Heart left ventricle (tissue), 16 donors: Measurements from ENCODE around the gene DDC. TPM values are rescaled to one million over a fixed set of nuclear protein-coding genes. Genes with fewer than 3 reads are reported as not detected.
"Not testable (repeated sequence)": the region's sequence is repeated elsewhere in the genome, so short reads cannot be mapped to it uniquely, and the experiment has no call there.

Source experiments
- ATAC-seq, 4 donors: fragments of 200-7000 bp; cut with Tn5 transposase; one replicate each; pipeline ENCODE4 v1.9.1; 2020 to 2022; ENCODE audit warnings: moderate library complexity in 4 of 4, mild to moderate bottlenecking in 3 of 4, moderate number of reproducible peaks in 1 of 4
- DNase-seq, 5 donors: peaks; one replicate each; pipeline ENCODE4 v3.0.0-alpha.2; 2020
- H3K27ac ChIP-seq, 12 donors: fragments of 200-600 bp; sonication (generic) in 4 of 12; one replicate each; pipeline versions ENCODE4 v1.5.0 to v1.8.0; 2016 to 2022; ENCODE audit warnings: mild to moderate bottlenecking in 2 of 12
- H3K27me3 ChIP-seq, 9 donors: fragments of 200-600 bp; sonication (generic) in 2 of 9; one replicate each; pipeline versions ENCODE4 v1.5.1 to v1.8.0; 2016 to 2022; ENCODE audit warnings: mild to moderate bottlenecking in 3 of 9
- H3K36me3 ChIP-seq, 9 donors: fragments of 200-600 bp; sonication (generic) in 2 of 9; one replicate each; pipeline versions ENCODE4 v1.5.0 to v1.8.0; 2018 to 2022; ENCODE audit warnings: mild to moderate bottlenecking in 2 of 9
- H3K4me1 ChIP-seq, 12 donors: fragments of 200-600 bp; sonication (generic) in 4 of 12; one replicate each; pipeline versions ENCODE4 v1.5.0 to v1.8.0; 2016 to 2022; ENCODE audit warnings: mild to moderate bottlenecking in 3 of 12
- H3K4me3 ChIP-seq, 12 donors: fragments of 200-600 bp; sonication (generic) in 4 of 12; one replicate each; pipeline versions ENCODE4 v1.5.0 to v1.8.0; 2017 to 2022; ENCODE audit warnings: mild to moderate bottlenecking in 9 of 12, moderate library complexity in 4 of 12
- H3K9me3 ChIP-seq, 12 donors: fragments of 200-600 bp; sonication (generic) in 4 of 12; one replicate each; pipeline versions ENCODE4 v1.5.0 to v1.8.0; 2016 to 2022; ENCODE audit warnings: mild to moderate bottlenecking in 1 of 12
- POLR2A ChIP-seq, 2 donors: fragments of 450-650 bp; IDR thresholded peaks; one replicate each; pipeline ENCODE4 v1.6.1; 2017; ENCODE audit warnings: antibody characterized with exemption in 2 of 2, mild to moderate bottlenecking in 2 of 2, moderate library complexity in 2 of 2
- WGBS, 4 donors: extraction: QIAGEN DNeasy Blood & Tissue Kit in 2 of 4; methylation state at CpG; one replicate each; pipeline versions ENCODE4 v1.1.5 to v1.1.7; 2013 to 2018; 5-methylcytosine and 5-hydroxymethylcytosine counted together
- intact Hi-C, 10 donors: fragments of 100-400 bp; cut with DNase I; formaldehyde crosslinking; loops; one replicate each; pipeline versions ENCODE4 v1.11.1 to v1.14.2; 2022
- polyA plus RNA-seq, 2 donors: library from polyadenylated mRNA; stranded (reverse); fragments of 200-250 nt; gene quantifications; one replicate each; pipeline ENCODE4 v1.2.3, GENCODE V29; 2013
- total RNA-seq, 9 donors: library from RNA; depleted of rRNA in 2 of 9; stranded (reverse); fragments of >200 nt in 2 of 9; fragmentation: NEBNext Ultra II Directional in 3 of 9; extraction: Animal tissue kit (Norgen Biotek cat#: 25700) in 3 of 9; gene quantifications; one replicate each; pipeline versions ENCODE4 v1.1.0 to v1.2.4, GENCODE V29; 2016 to 2023
- TF ChIP-seq, protein P1 (sequence below), 12 donors: fragments of 200-600 bp; sonication (generic) in 4 of 12; IDR thresholded peaks; one replicate each; pipeline versions ENCODE4 v1.5.0 to v1.8.0; 2018 to 2022; ENCODE audit warnings: antibody characterized with exemption in 12 of 12, mild to moderate bottlenecking in 5 of 12
- donor health status: ischemic (EF 13 %, LVEDD 7.1; RV severe dilation, severe dysfunction).
- donor health status: healthy with polysubstance abuse.
- donor health status: DM: no; HTN: yes; CAD: no.
- donor health status: DM: no; HTN: no; CAD: no.
- donor health status: ischemic (EF 25% LVEDD 6.9; RV normal size, moderate dysfunction).
- donor health status: ischemic (EF 25% LVEDD 5.7; RV mildly dilated, moderate dysfunction).
- donor health status: healthy.
- donor health status: DM: yes; HTN: yes; CAD: no.
- donor health status: ischemic (EF 35%, LVEDD 5.7; RV mildly dilated, moderate dysfunction).
- donor health status: nonischemic (EF 11% LVEDD 7.7; RV severe dilation, severe dysfunction).
- donor health status: DM: yes; HTN: yes; CAD: no.
- donor health status: PGD.
- donor health status: ischemic (EF 29% LVEDD 5.4; RV normal size, mild dysfunction).
- donor health status: nonischemic (EF 23%, LVEDD 6.1; RV moderate dilation, normal function).

The DDC gene
- total and polyA plus RNA-seq, 11 donors = 0.08 TPM; not detected in 10

DNA sequence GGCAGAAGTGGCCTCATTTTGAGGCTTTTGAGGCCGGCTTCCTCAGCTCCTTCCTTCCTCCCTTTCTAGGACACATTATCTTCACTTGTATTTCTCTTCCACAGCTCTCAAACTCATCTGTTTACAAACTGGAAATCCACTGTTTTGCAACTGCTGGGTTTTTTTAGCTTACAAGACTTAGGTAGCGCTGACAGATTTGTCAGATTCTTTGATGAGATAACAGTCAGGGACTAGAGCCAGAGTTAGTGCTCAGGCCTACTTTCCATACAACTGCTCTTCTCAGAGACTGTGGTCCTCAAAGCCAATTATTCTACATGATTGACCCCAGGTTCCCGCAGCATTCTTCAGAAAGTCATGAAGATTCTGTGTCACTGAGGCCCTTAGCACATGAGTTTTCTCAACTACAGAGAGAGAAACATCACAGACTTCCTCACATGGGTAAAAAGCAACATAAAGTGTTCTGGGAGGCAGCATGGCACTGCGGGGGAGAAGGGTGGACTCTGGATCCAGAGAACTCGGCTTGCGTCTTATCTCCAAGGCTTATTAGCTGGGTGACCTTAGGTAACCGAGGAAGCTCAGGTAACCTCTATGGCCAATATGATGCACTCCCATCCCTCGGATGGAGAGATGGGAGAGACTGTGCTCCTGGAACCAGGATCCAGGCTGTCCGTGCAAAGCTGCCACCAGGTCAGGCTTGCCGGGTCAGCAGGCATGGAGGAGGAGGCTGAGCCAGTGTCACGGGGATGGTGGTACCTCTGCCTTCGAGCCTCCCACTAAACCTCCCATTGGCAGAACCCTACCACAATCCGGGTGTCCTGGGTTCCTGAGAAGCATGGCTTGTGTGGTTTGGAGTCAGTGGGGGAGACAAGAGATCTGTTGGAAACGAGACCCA lies 10.5 kb downstream of the DDC start:
- Histone ChIP-seq H3K27ac (no peak overlapping the region), H3K4me1 (peaks cover 0 to 5% (median 0%) of the 10 kb centered on the region in 12 donors), H3K27me3 (peaks cover 0 to 13% (median 5%) of the 10 kb centered on the region in 9 donors), H3K36me3 (no peaks in the 10 kb centered on the region), H3K9me3 (no peaks in the 10 kb centered on the region), H3K4me3 (no peak overlapping the region)
- TF ChIP-seq, protein P1, sequence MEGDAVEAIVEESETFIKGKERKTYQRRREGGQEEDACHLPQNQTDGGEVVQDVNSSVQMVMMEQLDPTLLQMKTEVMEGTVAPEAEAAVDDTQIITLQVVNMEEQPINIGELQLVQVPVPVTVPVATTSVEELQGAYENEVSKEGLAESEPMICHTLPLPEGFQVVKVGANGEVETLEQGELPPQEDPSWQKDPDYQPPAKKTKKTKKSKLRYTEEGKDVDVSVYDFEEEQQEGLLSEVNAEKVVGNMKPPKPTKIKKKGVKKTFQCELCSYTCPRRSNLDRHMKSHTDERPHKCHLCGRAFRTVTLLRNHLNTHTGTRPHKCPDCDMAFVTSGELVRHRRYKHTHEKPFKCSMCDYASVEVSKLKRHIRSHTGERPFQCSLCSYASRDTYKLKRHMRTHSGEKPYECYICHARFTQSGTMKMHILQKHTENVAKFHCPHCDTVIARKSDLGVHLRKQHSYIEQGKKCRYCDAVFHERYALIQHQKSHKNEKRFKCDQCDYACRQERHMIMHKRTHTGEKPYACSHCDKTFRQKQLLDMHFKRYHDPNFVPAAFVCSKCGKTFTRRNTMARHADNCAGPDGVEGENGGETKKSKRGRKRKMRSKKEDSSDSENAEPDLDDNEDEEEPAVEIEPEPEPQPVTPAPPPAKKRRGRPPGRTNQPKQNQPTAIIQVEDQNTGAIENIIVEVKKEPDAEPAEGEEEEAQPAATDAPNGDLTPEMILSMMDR (IDR thresholded peaks at IDR 0.05) = no peak
- no peak for TF ChIP-seq POLR2A (IDR thresholded peaks at IDR 0.05)
- 76 to 84% (median 80%) methylated on average over 13 to 14 of the region's 14 CpGs for WGBS, 4 donors
- DNase-seq = no peak
- intact Hi-C loops = no loop called here
- ATAC-seq = no peak

DNA sequence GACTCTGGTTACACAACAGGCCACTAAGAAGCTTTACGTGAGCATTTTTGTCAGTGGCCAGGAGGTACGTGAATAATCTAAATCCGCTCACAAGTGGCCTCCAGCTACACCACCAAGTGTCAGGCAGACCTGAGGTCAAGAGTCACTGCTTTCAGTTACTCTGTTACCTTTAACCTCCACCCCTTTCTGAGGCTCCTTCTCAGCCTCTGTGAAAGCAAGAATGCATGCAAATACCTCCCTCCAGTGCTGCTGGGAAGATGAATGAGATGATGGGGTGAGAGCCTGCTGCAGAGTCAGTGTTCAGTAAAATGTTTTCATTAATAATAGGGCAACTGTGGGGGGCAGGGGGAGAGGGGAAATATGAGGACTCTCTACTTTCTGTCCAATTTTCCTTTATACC lies 11.2 kb downstream of the DDC start:
- Histone ChIP-seq H3K27me3 (peaks cover 0 to 11% (median 3%) of the 10 kb centered on the region in 9 donors), H3K36me3 (no peaks in the 10 kb centered on the region), H3K9me3 (no peaks in the 10 kb centered on the region), H3K4me1 (peaks cover 0 to 5% (median 0%) of the 10 kb centered on the region in 12 donors), H3K4me3 (no peak overlapping the region), H3K27ac (no peak overlapping the region)
- DNase-seq (no peak), ATAC-seq (no peak)
- 43 to 51% (median 44%) methylated on average over 3 of the region's 3 CpGs for WGBS, 4 donors
- intact Hi-C loops = no loop called here
- no peak for TF ChIP-seq POLR2A (IDR thresholded peaks at IDR 0.05)
- TF ChIP-seq, protein P1 (IDR thresholded peaks at IDR 0.05) = no peak

DNA sequence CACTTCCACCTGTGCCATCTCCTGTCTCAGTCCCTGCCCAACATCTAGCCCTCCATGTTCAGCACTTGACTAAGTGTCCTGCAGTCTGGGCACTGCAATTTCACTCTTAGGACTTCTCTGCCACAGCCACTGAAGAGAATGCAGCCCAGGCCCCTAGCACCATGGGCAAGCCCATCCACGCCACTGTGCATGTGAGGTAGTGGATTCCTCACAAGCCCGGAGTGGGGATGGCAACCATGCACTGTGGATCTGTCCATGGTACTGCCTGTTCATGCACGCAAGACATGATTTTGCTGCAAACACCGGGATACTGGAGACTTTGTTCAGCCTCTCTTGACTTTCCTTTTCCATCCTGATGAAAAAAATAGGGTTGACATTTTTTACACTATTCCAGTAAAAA lies 12.3 kb downstream of the DDC start:
- intact Hi-C loops = no loop called here
- peak in 2 of 4 donors; percentile 45 to 59 for ATAC-seq
- no peaks in the 10 kb centered on the region for H3K36me3 ChIP-seq
- peaks cover 0 to 7% (median 0%) of the 10 kb centered on the region in 9 donors for H3K27me3 ChIP-seq
- 17 to 31% (median 26%) methylated on average over 4 of the region's 4 CpGs for WGBS, 4 donors
- DNase-seq = no peak
- TF ChIP-seq, protein P1 (IDR thresholded peaks at IDR 0.05) = no peak
- TF ChIP-seq POLR2A (IDR thresholded peaks at IDR 0.05) = no peak
- no peak overlapping the region for H3K4me3 ChIP-seq
- H3K9me3 ChIP-seq = no peaks in the 10 kb centered on the region
- peaks cover 0 to 5% (median 0%) of the 10 kb centered on the region in 12 donors for H3K4me1 ChIP-seq
- no peak overlapping the region for H3K27ac ChIP-seq

DNA sequence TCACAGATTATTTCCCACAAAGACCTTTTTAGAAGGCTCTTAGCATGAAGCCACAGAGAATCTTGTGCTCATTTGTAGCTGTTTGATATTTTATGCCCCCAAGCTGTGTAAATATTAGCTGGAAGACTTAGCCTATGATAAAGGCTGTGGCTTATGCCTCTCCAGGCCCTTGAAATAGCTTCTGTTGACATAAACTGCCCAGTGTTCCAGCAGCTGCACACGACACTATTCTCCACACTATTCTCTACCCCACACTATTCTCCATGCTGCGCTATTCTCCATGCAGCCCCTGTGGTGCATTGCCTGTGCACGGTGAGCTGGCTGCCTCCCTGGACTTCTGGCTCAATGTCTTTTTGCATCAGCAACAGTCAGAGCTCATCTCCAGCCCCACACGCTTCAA lies 13.1 kb downstream of the DDC start:
- 60 to 87% (median 77%) methylated on average over 4 of the region's 4 CpGs for WGBS, 4 donors
- H3K4me1 ChIP-seq = peaks cover 0 to 5% (median 0%) of the 10 kb centered on the region in 12 donors
- ATAC-seq (no peak), DNase-seq (no peak)
- TF ChIP-seq, protein P1 (IDR thresholded peaks at IDR 0.05) = no peak
- no peak for TF ChIP-seq POLR2A (IDR thresholded peaks at IDR 0.05)
- intact Hi-C loops = no loop called here
- H3K36me3 ChIP-seq = no peaks in the 10 kb centered on the region
- H3K27ac ChIP-seq = no peak overlapping the region
- no peak overlapping the region for H3K4me3 ChIP-seq
- peaks cover 0 to 7% (median 0%) of the 10 kb centered on the region in 9 donors for H3K27me3 ChIP-seq
- H3K9me3 ChIP-seq = no peaks in the 10 kb centered on the region

DNA sequence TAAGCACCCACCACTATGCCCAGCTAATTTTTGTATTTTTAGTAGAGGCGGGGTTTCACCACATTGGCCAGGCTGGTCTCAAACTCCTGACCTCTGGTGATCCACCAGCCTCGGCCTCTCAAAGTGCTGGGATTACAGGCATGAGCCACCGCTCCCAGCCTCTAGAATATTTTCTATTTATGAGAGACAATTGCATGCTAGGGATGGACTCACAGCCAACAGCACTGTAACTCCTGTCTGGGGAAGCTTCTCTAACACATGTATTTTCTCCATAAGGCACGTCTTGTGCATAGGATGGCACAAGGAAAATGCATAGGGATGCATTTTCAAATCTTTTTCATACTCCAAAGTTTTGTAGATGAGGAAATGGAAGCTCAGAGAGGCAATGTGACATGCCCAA lies 19.6 kb downstream of the DDC start:
- H3K36me3 ChIP-seq, DNase-seq, intact Hi-C loops, H3K27me3 ChIP-seq, H3K4me1 ChIP-seq, H3K4me3 ChIP-seq, H3K27ac ChIP-seq, ATAC-seq, H3K9me3 ChIP-seq: not testable (repeated sequence)
- 83 to 88% (median 84%) methylated on average over 4 of the region's 4 CpGs for WGBS, 4 donors
